Activated B cell treated with CpG ODN at 0.5 μM for 24 hours (primary cell): ENCODE data around the gene AARS2. TPM values are rescaled to one million over a fixed set of nuclear protein-coding genes. Genes with fewer than 3 reads are reported as not detected.

Experiments used
- ATAC-seq: fragments of 200-7000 bp; cut with Tn5 transposase; one replicate; pipeline ENCODE4 v1.10.0; 2021; ENCODE audit warnings: low read depth, mild to moderate bottlenecking, moderate library complexity
- CTCF ChIA-PET: fragments of 350-600 bp; sonication (Branson Sonifier 250); formaldehyde crosslinking; loops from one replicate; lab custom pipeline; 2021; ENCODE audit warnings: antibody characterized with exemption; lab: Charles Lee
- POLR2A ChIA-PET: fragments of 350-600 bp; sonication (Branson Sonifier 250); formaldehyde crosslinking; loops from one replicate; lab custom pipeline; 2021; ENCODE audit warnings: antibody characterized with exemption; lab: Charles Lee
- DNase-seq: peaks from one replicate; pipeline ENCODE4 v3.0.0; 2022
- H3K27ac Mint-ChIP-seq: one replicate; pipeline ENCODE4 v1.8.0; 2020; ENCODE audit warnings: mixed read lengths
- H3K27me3 Mint-ChIP-seq: one replicate; pipeline ENCODE4 v1.8.0; 2021; ENCODE audit warnings: mixed read lengths
- H3K36me3 Mint-ChIP-seq: one replicate; pipeline ENCODE4 v1.8.0; 2021; ENCODE audit warnings: low read depth, mixed read lengths
- H3K4me1 Mint-ChIP-seq: one replicate; pipeline ENCODE4 v1.8.0; 2021; ENCODE audit warnings: mixed read lengths
- H3K4me3 Mint-ChIP-seq: one replicate; pipeline ENCODE4 v1.8.0; 2020; ENCODE audit warnings: mild to moderate bottlenecking, mixed read lengths
- H3K9me3 Mint-ChIP-seq: one replicate; pipeline ENCODE4 v1.8.0; 2020; ENCODE audit warnings: mixed read lengths
- intact Hi-C: fragments of 100-400 bp; cut with micrococcal nuclease; formaldehyde crosslinking; loops from one replicate; pipeline ENCODE4 v1.15.1; 2024
- total RNA-seq: library from RNA; stranded (reverse); gene quantifications from 2 replicates; pipeline ENCODE4 v1.2.3, GENCODE V29; 2022
- TF ChIP-seq, protein P1 (sequence below): fragments of 200-600 bp; IDR thresholded peaks from one replicate; pipeline ENCODE4 v1.8.0; 2022; ENCODE audit warnings: antibody characterized with exemption, mild to moderate bottlenecking

AARS2 gene
- total RNA-seq, 1 donor from 2014 or later: 22.4 TPM

DNA sequence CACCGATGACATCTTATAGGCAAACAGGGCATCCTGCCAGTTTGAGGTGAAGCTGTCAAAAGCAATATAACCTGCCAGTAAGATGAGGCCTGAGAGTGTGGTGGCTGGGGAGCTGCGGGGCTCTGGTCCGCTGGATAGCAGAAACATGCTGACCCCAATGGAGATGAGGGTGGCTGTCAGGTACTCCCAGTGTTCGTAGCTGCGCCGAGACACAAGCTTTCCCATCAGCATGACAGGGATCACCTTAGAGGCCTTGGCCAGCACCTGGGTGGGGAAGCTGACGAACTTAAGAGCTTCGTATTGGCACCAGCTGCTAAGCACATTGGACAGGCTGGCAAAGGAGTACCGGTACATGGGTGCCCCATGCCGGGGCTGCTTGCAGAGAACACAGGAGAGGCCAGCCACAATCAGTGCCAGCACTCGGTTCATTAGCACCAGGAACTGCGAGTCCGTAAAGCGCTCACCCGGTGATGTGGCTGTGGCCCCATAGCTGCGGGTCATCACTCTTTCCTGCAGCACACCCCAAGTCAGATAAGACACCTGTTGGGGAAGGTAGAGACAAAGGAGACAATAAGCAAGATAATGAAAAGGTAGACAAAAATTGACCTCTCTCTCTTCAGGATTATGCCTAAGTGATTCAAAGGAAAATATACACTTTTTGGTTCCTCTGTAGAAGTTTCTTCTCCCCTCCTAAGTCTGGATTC lies 57.9 kb downstream of the AARS2 start:
- no peak for ATAC-seq

DNA sequence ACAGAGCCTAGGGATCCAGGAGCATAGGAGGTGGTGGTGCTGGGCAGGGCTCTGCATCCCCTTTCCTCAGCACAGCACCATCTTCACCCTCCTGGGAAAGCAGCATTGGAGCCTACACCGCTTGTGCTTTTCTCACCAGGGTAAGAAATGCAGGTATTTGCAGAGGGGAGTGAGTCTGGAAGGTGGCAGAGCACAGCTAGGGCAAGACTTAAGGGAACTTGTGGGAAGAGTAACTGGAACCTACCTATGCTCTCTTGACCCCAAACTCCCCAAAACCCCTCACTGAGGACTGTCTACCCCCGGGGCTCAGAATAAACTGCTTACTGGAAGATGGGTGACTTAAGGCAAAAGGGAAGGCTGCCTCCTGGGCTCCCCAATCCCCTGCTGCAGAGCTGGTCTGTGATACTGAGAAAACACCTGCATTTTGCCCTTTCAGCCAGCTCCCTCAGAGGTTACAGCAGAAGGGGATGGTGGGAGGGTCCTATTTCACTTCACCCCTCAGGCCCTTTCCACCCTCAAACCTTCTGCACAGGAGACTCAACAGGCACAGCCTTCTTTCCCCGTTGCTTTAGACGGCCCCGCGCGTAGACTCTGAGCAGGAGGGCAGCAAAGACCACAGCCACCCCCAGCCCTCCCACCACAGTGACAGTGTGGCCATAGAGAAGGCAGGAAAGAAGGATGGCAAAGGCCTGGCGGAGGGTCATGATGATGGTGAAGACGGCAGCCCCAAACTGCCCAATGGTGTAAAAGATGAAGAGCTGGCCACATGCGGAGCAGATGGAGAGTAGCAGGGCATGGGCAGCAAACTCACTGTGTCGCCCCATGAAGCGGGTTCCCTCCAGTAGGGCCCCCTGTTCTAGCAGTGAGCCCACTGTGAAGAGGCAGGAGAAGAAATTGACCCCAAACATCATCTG lies 58.7 kb downstream of the AARS2 start:
- DNase-seq: no peak

More for the DNA sequence above, 57.9 kb downstream of the AARS2 start:
- TF ChIP-seq, protein P1, sequence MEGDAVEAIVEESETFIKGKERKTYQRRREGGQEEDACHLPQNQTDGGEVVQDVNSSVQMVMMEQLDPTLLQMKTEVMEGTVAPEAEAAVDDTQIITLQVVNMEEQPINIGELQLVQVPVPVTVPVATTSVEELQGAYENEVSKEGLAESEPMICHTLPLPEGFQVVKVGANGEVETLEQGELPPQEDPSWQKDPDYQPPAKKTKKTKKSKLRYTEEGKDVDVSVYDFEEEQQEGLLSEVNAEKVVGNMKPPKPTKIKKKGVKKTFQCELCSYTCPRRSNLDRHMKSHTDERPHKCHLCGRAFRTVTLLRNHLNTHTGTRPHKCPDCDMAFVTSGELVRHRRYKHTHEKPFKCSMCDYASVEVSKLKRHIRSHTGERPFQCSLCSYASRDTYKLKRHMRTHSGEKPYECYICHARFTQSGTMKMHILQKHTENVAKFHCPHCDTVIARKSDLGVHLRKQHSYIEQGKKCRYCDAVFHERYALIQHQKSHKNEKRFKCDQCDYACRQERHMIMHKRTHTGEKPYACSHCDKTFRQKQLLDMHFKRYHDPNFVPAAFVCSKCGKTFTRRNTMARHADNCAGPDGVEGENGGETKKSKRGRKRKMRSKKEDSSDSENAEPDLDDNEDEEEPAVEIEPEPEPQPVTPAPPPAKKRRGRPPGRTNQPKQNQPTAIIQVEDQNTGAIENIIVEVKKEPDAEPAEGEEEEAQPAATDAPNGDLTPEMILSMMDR: no peak
- Mint-ChIP-seq H3K4me3 (peak overlapping the region; percentile 92), H3K27me3 (no peaks in the 10 kb centered on the region), H3K4me1 (peaks cover 87% of the 10 kb centered on the region), H3K36me3 (peaks cover 91% of the 10 kb centered on the region), H3K9me3 (no peaks in the 10 kb centered on the region), H3K27ac (peak overlapping the region; percentile 93)
- POLR2A ChIA-PET: interaction anchor here (1.2 to 13.7 kb wide), 4 partner anchors 10 to 31 kb away, joined by 3 to 549 read pairs (median 40); partner anchors contain the start of genes HSP90AB1, NFKBIE and SLC29A1
- CTCF ChIA-PET: interaction anchor here (0.8 to 2.3 kb wide), 4 partner anchors 8 to 50 kb away, joined by 3 to 12 read pairs (median 5); no protein-coding TSS in a partner anchor
- intact Hi-C loops: no loop called here
- no peak for DNase-seq

DNA sequence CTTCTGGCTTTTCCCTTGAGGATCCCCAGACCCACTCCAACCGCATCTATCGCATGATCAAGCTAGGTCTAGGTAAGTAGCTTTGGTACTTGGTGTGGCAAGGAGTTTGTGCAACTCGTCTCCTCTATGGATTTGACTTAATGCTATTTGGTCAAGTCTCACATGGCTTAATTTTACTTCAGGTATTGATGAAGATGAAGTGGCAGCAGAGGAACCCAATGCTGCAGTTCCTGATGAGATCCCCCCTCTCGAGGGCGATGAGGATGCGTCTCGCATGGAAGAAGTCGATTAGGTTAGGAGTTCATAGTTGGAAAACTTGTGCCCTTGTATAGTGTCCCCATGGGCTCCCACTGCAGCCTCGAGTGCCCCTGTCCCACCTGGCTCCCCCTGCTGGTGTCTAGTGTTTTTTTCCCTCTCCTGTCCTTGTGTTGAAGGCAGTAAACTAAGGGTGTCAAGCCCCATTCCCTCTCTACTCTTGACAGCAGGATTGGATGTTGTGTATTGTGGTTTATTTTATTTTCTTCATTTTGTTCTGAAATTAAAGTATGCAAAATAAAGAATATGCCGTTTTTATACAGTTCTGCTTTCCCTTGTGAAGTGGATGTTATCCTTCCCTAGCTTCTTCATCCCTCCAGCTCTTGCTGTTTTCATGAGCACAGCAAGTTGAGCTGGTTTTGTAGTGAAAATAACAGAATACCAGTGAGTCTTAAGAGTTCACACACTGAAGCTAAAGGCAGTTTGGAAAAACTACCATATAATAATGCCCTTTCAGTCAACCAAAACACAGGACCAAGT lies 59.6 kb downstream of the AARS2 start:
- Mint-ChIP-seq H3K27me3 (no peaks in the 10 kb centered on the region), H3K27ac (peak overlapping the region; percentile 53), H3K9me3 (no peaks in the 10 kb centered on the region), H3K4me3 (peak overlapping the region; percentile 19), H3K36me3 (peaks cover 91% of the 10 kb centered on the region), H3K4me1 (peaks cover 87% of the 10 kb centered on the region)
- intact Hi-C loops: no loop called here
- CTCF ChIA-PET: interaction anchor here (0.7 to 2.3 kb wide), 2 partner anchors 10 to 80 kb away, joined by 3 to 12 read pairs; no protein-coding TSS in a partner anchor
- TF ChIP-seq, protein P1: no peak
- DNase-seq (no peak), ATAC-seq (no peak)
- POLR2A ChIA-PET: interaction anchor here (0.7 to 13.7 kb wide), 3 partner anchors 8 to 32 kb away, joined by 3 to 549 read pairs (median 72); partner anchors contain the start of genes HSP90AB1 and NFKBIE

More for the DNA sequence above, 58.7 kb downstream of the AARS2 start:
- ChIA-PET POLR2A (interaction anchor here (0.7 to 13.7 kb wide), 5 partner anchors 9 to 33 kb away, joined by 3 to 549 read pairs (median 8); partner anchors contain the start of genes HSP90AB1, NFKBIE and SLC29A1), CTCF (interaction anchor here (0.8 to 2.3 kb wide), 3 partner anchors 9 to 51 kb away, joined by 3 to 12 read pairs (median 3); no protein-coding TSS in a partner anchor)
- H3K36me3 Mint-ChIP-seq: peaks cover 91% of the 10 kb centered on the region
- ATAC-seq: no peak
- no peaks in the 10 kb centered on the region for H3K9me3 Mint-ChIP-seq
- no peaks in the 10 kb centered on the region for H3K27me3 Mint-ChIP-seq
- TF ChIP-seq, protein P1: no peak
- H3K27ac Mint-ChIP-seq: peak overlapping the region; percentile 93
- intact Hi-C loops: no loop called here
- peak overlapping the region; percentile 92 for H3K4me3 Mint-ChIP-seq
- peaks cover 87% of the 10 kb centered on the region for H3K4me1 Mint-ChIP-seq

DNA sequence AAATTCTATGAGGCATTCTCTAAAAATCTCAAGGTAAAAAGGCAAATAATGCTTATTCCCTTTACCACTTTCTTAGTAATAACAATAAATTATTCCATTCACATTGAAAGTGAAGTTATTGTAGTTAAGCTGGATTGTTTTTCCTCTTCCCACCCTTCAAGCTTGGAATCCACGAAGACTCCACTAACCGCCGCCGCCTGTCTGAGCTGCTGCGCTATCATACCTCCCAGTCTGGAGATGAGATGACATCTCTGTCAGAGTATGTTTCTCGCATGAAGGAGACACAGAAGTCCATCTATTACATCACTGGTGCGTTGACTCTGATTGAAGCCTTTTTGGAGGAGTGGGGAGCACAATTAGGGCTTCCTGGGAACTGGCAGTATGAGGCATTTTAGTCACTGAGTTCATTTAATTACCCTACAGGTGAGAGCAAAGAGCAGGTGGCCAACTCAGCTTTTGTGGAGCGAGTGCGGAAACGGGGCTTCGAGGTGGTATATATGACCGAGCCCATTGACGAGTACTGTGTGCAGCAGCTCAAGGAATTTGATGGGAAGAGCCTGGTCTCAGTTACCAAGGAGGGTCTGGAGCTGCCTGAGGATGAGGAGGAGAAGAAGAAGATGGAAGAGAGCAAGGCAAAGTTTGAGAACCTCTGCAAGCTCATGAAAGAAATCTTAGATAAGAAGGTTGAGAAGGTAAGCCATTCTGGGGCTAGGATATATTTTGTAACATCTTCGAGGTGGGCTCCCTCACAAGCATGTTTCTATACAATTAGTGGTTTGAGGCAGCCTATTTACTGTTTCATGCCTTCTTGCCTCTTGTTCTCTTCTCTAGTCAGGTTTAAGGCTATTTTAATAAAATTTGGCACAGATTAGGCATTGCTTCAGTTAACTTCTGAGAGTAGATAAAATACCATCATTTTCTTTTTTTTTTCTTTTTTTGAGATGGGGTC lies 61.3 kb downstream of the AARS2 start:
- Mint-ChIP-seq H3K9me3 (no peaks in the 10 kb centered on the region), H3K27ac (peak overlapping the region; percentile 48), H3K4me3 (peak overlapping the region; percentile 19), H3K27me3 (no peaks in the 10 kb centered on the region), H3K4me1 (peaks cover 88% of the 10 kb centered on the region), H3K36me3 (peaks cover 95% of the 10 kb centered on the region)
- no peak for DNase-seq
- ATAC-seq: no peak
- TF ChIP-seq, protein P1: no peak
- ChIA-PET POLR2A (interaction anchor here (0.7 to 1.5 kb wide), 2 partner anchors 13 to 527 kb away, joined by 3 to 8 read pairs; no protein-coding TSS in a partner anchor), CTCF (interaction anchor here (1.3 to 1.6 kb wide), 2 partner anchors 10 to 14 kb away, joined by 3 to 5 read pairs; no protein-coding TSS in a partner anchor)
- intact Hi-C loops: no loop called here
